K562 (cell line): ENCODE data around the gene PGS1. TPM values are rescaled to one million over a fixed set of nuclear protein-coding genes. Genes with fewer than 3 reads are reported as not detected.

Experiments
- ATAC-seq: fragments of 200-7000 bp; cut with Tn5 transposase; 3 replicates; pipeline ENCODE4 v1.9.1; 2020; ENCODE audit warnings: moderate library complexity
- BruUV-seq: library from RNA; stranded (reverse); fragments of 400-500 nt; replicated peaks from 2 replicates; lab custom pipeline; 2021; lab: Mats Ljungman, UMichigan
- CTCF ChIA-PET: fragments of 300-600 bp; formaldehyde crosslinking; extraction: SDS; loops from one replicate; lab custom pipeline; 2021; ENCODE audit warnings: low intra/inter-chr PET ratio; lab: Yijun Ruan, JAX
- POLR2A ChIA-PET: fragments of 300-600, 350-650 bp; sonication (Branson Sonifier 250); formaldehyde crosslinking; extraction: SDS; loops from one replicate; lab custom pipeline; 2021; ENCODE audit warnings: antibody characterized with exemption, inconsistent platforms; lab: Yijun Ruan, JAX
- DNase-seq, 4 experiments: peaks; one replicate each; pipeline versions ENCODE4 v3.0.0 to v3.0.0-alpha.2; 2011 to 2018; ENCODE audit warnings: low spot score in 3 of 4, mixed read lengths in 3 of 4; ENCODE audit errors: extremely low read depth in 1 of 4
- FAIRE-seq: peaks from 2 replicates; lab custom pipeline; 2011; peaks lifted over from hg19 to GRCh38; lab: Jason Lieb, UNC
- H2AFZ ChIP-seq: 2 replicates; pipeline ENCODE4 v1.6.0; 2011; ENCODE audit warnings: low read depth, low read length, control low read depth, inconsistent platforms
- H3K27ac ChIP-seq: fragments of 200-600 bp; 3 replicates; pipeline ENCODE4 v1.8.0; 2011; ENCODE audit warnings: low read depth, mild to moderate bottlenecking, control low read depth, inconsistent platforms, low read length, moderate library complexity, mixed read lengths; ENCODE audit errors: extremely low read depth
- H3K27me3 ChIP-seq, 2 experiments: fragments of 300-600 bp in 1 of 2; 2 replicates in 1 of 2; 3 replicates in 1 of 2; pipeline versions ENCODE4 v1.6.0 to v1.8.0; 2011; ENCODE audit warnings: inconsistent platforms in 2 of 2, low read length in 2 of 2, mild to moderate bottlenecking in 1 of 2, mixed read lengths in 1 of 2, moderate library complexity in 1 of 2; ENCODE audit not compliant: control insufficient read depth in 2 of 2, insufficient read depth in 2 of 2
- H3K36me3 ChIP-seq: fragments of 300-600 bp; 3 replicates; pipeline ENCODE4 v1.8.0; 2011; ENCODE audit warnings: mild to moderate bottlenecking, low read length, inconsistent platforms; ENCODE audit not compliant: control insufficient read depth, insufficient read depth
- H3K4me1 ChIP-seq, 2 experiments: fragments of 200-600 bp in 1 of 2; replicated peaks in 1 of 2; 2 replicates in 1 of 2; 3 replicates in 1 of 2; pipeline versions ENCODE4 v1.5.1 to v1.8.0; 2011; ENCODE audit warnings: inconsistent platforms in 2 of 2, low read length in 2 of 2, mild to moderate bottlenecking in 1 of 2, mixed read lengths in 1 of 2, moderate library complexity in 1 of 2; ENCODE audit not compliant: control insufficient read depth in 2 of 2, insufficient read depth in 2 of 2
- H3K4me2 ChIP-seq: 2 replicates; pipeline ENCODE4 v1.6.1; 2011; ENCODE audit warnings: low read length, control low read depth, inconsistent platforms, mixed read lengths; ENCODE audit not compliant: insufficient read depth
- H3K4me3 ChIP-seq: fragments of 200-600 bp; sonication (generic), shearing (Covaris generic); 2 replicates; pipeline ENCODE4 v1.5.1; 2016; ENCODE audit warnings: control low read depth, inconsistent platforms
- H3K79me2 ChIP-seq: fragments of 200-600 bp; 3 replicates; pipeline ENCODE4 v1.8.0; 2011; ENCODE audit warnings: low read length, inconsistent platforms; ENCODE audit not compliant: control insufficient read depth, insufficient read depth
- H3K9ac ChIP-seq, 2 experiments: 2 replicates each; pipeline versions ENCODE4 v1.6.0 to v1.6.1; 2011; ENCODE audit warnings: low read depth in 2 of 2, low read length in 2 of 2, control low read depth in 1 of 2, inconsistent platforms in 1 of 2, mild to moderate bottlenecking in 1 of 2, mixed read lengths in 1 of 2; ENCODE audit not compliant: insufficient read depth in 1 of 2
- H3K9me1 ChIP-seq: one replicate; pipeline ENCODE4 v1.6.0; 2011; ENCODE audit warnings: inconsistent platforms, mild to moderate bottlenecking, low read length, moderate library complexity; ENCODE audit not compliant: control insufficient read depth, insufficient read depth
- H3K9me3 ChIP-seq: replicated peaks from 2 replicates; pipeline ENCODE4 v1.5.1; 2011; ENCODE audit warnings: low read depth, low read length, inconsistent platforms; ENCODE audit not compliant: control insufficient read depth, insufficient read depth
- H4K20me1 ChIP-seq: replicated peaks from 2 replicates; pipeline ENCODE4 v1.6.1; 2011; ENCODE audit warnings: low read length, inconsistent platforms, mixed read lengths; ENCODE audit not compliant: control insufficient read depth, insufficient read depth
- CBFB ChIP-seq: sonication (generic); formaldehyde crosslinking; IDR thresholded peaks from 2 replicates; pipeline ENCODE4 v1.4.0; 2020; ENCODE audit warnings: mild to moderate bottlenecking, missing genetic modification reagents
- CUX1 ChIP-seq: fragments of 200-800 bp; sonication (Bioruptor generic); IDR thresholded peaks from 2 replicates; pipeline ENCODE4 v1.6.1; 2016; ENCODE audit warnings: missing genetic modification characterization, missing compliant biosample characterization
- HNRNPLL ChIP-seq: fragments of 200-400 bp; formaldehyde crosslinking; IDR thresholded peaks from 2 replicates; pipeline ENCODE4 v1.6.1; 2017; ENCODE audit warnings: low read length, low read depth, mild to moderate bottlenecking; ENCODE audit not compliant: poor library complexity, severe bottlenecking
- MEF2D ChIP-seq: conservative IDR thresholded peaks from 2 replicates; pipeline ENCODE4 v1.6.1; 2016; ENCODE audit warnings: low read depth, missing genetic modification characterization, missing compliant biosample characterization
- MLX ChIP-seq, 2 experiments: fragments of 450-650 bp in 1 of 2; sonication (generic) in 1 of 2; formaldehyde crosslinking; conservative IDR thresholded peaks; 2 replicates each; pipeline versions ENCODE4 v1.4.0 to v1.8.1; 2020 to 2022; ENCODE audit warnings: mild to moderate bottlenecking in 1 of 2, missing genetic modification reagents in 1 of 2
- NR0B1 ChIP-seq: fragments of 450-650 bp; IDR thresholded peaks from one replicate; pipeline ENCODE4 v1.6.1; 2018; ENCODE audit warnings: mild to moderate bottlenecking, moderate library complexity; ENCODE audit not compliant: partially characterized antibody
- SP1 ChIP-seq: sonication (generic); formaldehyde crosslinking; IDR thresholded peaks from 2 replicates; pipeline ENCODE4 v1.8.1; 2022; ENCODE audit warnings: mild to moderate bottlenecking, missing genetic modification reagents
- TSHZ1 ChIP-seq: fragments of 250-450 bp; sonication (Bioruptor Pico); IDR thresholded peaks from 2 replicates; pipeline ENCODE4 v1.4.0; 2020; ENCODE audit warnings: mild to moderate bottlenecking, moderate library complexity
- ZBTB8A ChIP-seq: fragments of 450-650 bp; IDR thresholded peaks from 2 replicates; pipeline ENCODE4 v1.6.1; 2018; ENCODE audit warnings: mild to moderate bottlenecking, moderate library complexity; ENCODE audit not compliant: partially characterized antibody
- ZNF316 ChIP-seq: fragments of 450-650 bp; IDR thresholded peaks from 2 replicates; pipeline ENCODE4 v1.6.1; 2016
- WGBS: fragments of 100-300 bp; shearing (Covaris generic); methylation state at CpG from one replicate; pipeline ENCODE4 v1.1.6; 2016; ENCODE audit warnings: low coverage, mixed read lengths; ENCODE audit not compliant: insufficient coverage; ENCODE audit errors: missing lambda C conversion rate; 5-methylcytosine and 5-hydroxymethylcytosine counted together
- in situ Hi-C: fragments of 300-500 bp; cut with MboI; formaldehyde crosslinking; loops from 4 replicates; pipeline ENCODE4 v1.15.0; 2018; ENCODE audit warnings: inconsistent platforms, mixed read lengths
- intact Hi-C: fragments of 100-400 bp; cut with micrococcal nuclease; formaldehyde crosslinking; loops from 2 replicates; pipeline ENCODE4 v1.14.2; 2022
- polyA plus RNA-seq, 8 experiments: library from polyadenylated mRNA; depleted of rRNA in 4 of 8; stranded (reverse) in 5 of 8; unstranded in 3 of 8; fragments of >200 nt; fragmentation: Nextera tagmentation in 2 of 8; fragmentation: Illumina TruSeq in 1 of 8; extraction: Ambion mirVana in 2 of 8; extraction: Trizol in 1 of 8; gene quantifications; 2 replicates each; pipeline versions ENCODE4 v1.2.1 to v1.2.3, GENCODE V29; 2011 to 2014; ENCODE audit warnings: inconsistent platforms in 1 of 8, missing spikeins in 1 of 8
- total RNA-seq, 7 experiments: library from RNA; depleted of rRNA in 6 of 7; stranded (reverse); fragments of >200 nt in 6 of 7; fragmentation: Illumina TruSeq in 2 of 7; extraction: Trizol in 2 of 7; gene quantifications; 2 replicates each; pipeline versions ENCODE4 v1.2.1 to v1.2.3, GENCODE V29; 2011 to 2021; ENCODE audit warnings: low replicate concordance in 1 of 7

The PGS1 gene
- total and polyA plus RNA-seq, 9 of the 15 experiments (the other 6 are each of a cell fraction or from before 2014, with no cell fraction given) = 1.3 to 39.4 (median 22.3) TPM

DNA sequence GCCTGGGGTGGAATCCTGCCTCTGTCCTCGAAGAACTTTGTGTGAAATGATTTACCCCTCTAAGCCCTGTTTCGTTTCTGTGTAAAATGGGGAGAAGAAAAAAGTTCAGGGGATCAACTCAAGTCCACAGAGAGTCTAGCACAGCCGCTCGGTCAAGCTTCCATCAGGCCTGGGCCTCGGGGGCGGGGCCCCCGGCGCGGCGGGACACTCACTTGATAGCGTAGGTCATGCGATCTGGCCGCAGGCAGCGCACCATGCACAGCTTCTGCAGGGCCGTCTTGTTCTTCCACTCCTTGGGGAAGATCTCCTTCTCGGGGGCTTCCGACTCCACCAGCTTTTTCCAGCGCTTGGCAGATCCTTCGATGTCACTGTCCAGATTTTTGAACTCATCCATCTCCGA is 65.9 kb downstream of the PGS1 start:
- no peak for FAIRE-seq
- ChIA-PET POLR2A (interaction anchor here (1.0 kb wide), 1 partner anchor 76 kb away, joined by 3 read pairs; no protein-coding TSS in a partner anchor), CTCF (no interaction called here)
- Histone ChIP-seq H3K4me1 (peaks cover 0 to 8% of the 10 kb centered on the region in 2 experiments; a peak in 3 of 5 replicates), H3K36me3 (no peaks in the 10 kb centered on the region), H3K4me3 (no peak overlapping the region), H3K4me2 (no peak overlapping the region), H3K27me3 (peaks cover 30 to 65% of the 10 kb centered on the region in 2 experiments), H3K27ac (no peak overlapping the region), H3K9ac (no peak overlapping the region), H2AFZ (no peak overlapping the region), H3K9me1 (no peaks in the 10 kb centered on the region), H3K79me2 (no peaks in the 10 kb centered on the region), H3K9me3 (no peaks in the 10 kb centered on the region), H4K20me1 (peaks cover 4% of the 10 kb centered on the region; the same call in 1 of the 2 replicates)
- WGBS = 6% methylated on average over 19 of the region's 20 CpGs
- intact Hi-C loops = loop anchor here (10.0 kb wide), 1 partner anchor 260 kb away; no protein-coding TSS in a partner anchor
- DNase-seq = peak; percentile 44 to 57 (median 54)
- no TSS peak for BruUV-seq
- in situ Hi-C loops = no loop called here
- ATAC-seq = peak; percentile 74
- TF ChIP-seq ZBTB8A = no peak
- TF ChIP-seq ZNF316 = peak; percentile 44; the same call in 1 of the 2 replicates
- TF ChIP-seq SP1 (CRISPR knock-in tag) = no peak
- no peak for TF ChIP-seq CUX1
- no peak for TF ChIP-seq TSHZ1 (CRISPR knock-in tag)
- peak; percentile 91 for TF ChIP-seq HNRNPLL
- TF ChIP-seq CBFB = no peak
- no peak for TF ChIP-seq MLX (CRISPR knock-in tag; conservative IDR thresholded peaks at IDR 0.05)
- no peak for TF ChIP-seq NR0B1
- no peak for TF ChIP-seq MEF2D (tag)
